CD4-positive, alpha-beta memory T cell (primary cell): ENCODE results near the gene GJA8. TPM values are rescaled to one million over a fixed set of nuclear protein-coding genes. Genes with fewer than 3 reads are reported as not detected.

Experiments
- CTCF ChIA-PET: fragments of 350-600 bp; sonication (Branson Sonifier 250); formaldehyde crosslinking; loops from one replicate; lab custom pipeline; 2021; ENCODE audit warnings: inconsistent platforms; ENCODE audit not compliant: partially characterized antibody; lab: Charles Lee
- POLR2A ChIA-PET: fragments of 350-600 bp; sonication (Branson Sonifier 250); formaldehyde crosslinking; loops from one replicate; lab custom pipeline; 2021; ENCODE audit not compliant: partially characterized antibody; lab: Charles Lee
- DNase-seq, 5 donors: peaks; one replicate each; pipeline versions ENCODE4 v3.0.0 to v3.0.0-alpha.2; 2020 to 2022; ENCODE audit warnings: mixed read lengths in 1 of 5
- H3K27ac ChIP-seq: one replicate; pipeline ENCODE4 v1.7.0; 2013; ENCODE audit warnings: low read depth, low read length
- H3K27me3 ChIP-seq: 2 replicates; pipeline ENCODE4 v1.7.0; 2013; ENCODE audit warnings: mild to moderate bottlenecking, low read length, moderate library complexity; ENCODE audit not compliant: insufficient read depth
- H3K36me3 ChIP-seq: 2 replicates; pipeline ENCODE4 v1.7.0; 2013; ENCODE audit warnings: mild to moderate bottlenecking, low read length, moderate library complexity; ENCODE audit not compliant: insufficient read depth
- H3K4me1 ChIP-seq: 2 replicates; pipeline ENCODE4 v1.7.0; 2013; ENCODE audit warnings: mild to moderate bottlenecking, low read length, moderate library complexity; ENCODE audit not compliant: insufficient read depth
- H3K4me3 ChIP-seq, 2 donors: one replicate each; pipeline ENCODE4 v1.7.0; 2013; ENCODE audit warnings: low read length in 2 of 2, mild to moderate bottlenecking in 1 of 2
- H3K9me3 ChIP-seq, 2 donors: one replicate each; pipeline ENCODE4 v1.7.0; 2013; ENCODE audit warnings: low read length in 2 of 2, control low read depth in 1 of 2; ENCODE audit not compliant: control insufficient read depth in 1 of 2
- H3K27ac Mint-ChIP-seq, 7 donors: one replicate each; pipeline ENCODE4 v1.8.0; 2020 to 2021; ENCODE audit warnings: mixed read lengths in 7 of 7, mild to moderate bottlenecking in 6 of 7, inconsistent platforms in 3 of 7, moderate library complexity in 3 of 7
- H3K27me3 Mint-ChIP-seq, 2 donors: one replicate each; pipeline ENCODE4 v1.8.0; 2020 to 2021; ENCODE audit warnings: mixed read lengths in 2 of 2
- H3K36me3 Mint-ChIP-seq, 2 donors: one replicate each; pipeline ENCODE4 v1.8.0; 2020 to 2021; ENCODE audit warnings: mixed read lengths in 2 of 2, inconsistent platforms in 1 of 2, mild to moderate bottlenecking in 1 of 2
- H3K4me1 Mint-ChIP-seq, 4 donors: one replicate each; pipeline ENCODE4 v1.8.0; 2020 to 2021; ENCODE audit warnings: mixed read lengths in 4 of 4, mild to moderate bottlenecking in 1 of 4
- H3K4me3 Mint-ChIP-seq, 8 donors: one replicate each; pipeline ENCODE4 v1.8.0; 2020 to 2021; ENCODE audit warnings: mixed read lengths in 8 of 8, mild to moderate bottlenecking in 7 of 8, moderate library complexity in 6 of 8, inconsistent platforms in 3 of 8
- H3K9me3 Mint-ChIP-seq, 8 donors: one replicate each; pipeline ENCODE4 v1.8.0; 2020 to 2021; ENCODE audit warnings: mixed read lengths in 8 of 8, mild to moderate bottlenecking in 5 of 8, inconsistent platforms in 3 of 8, moderate library complexity in 1 of 8
- intact Hi-C: fragments of 100-400 bp; cut with micrococcal nuclease; formaldehyde crosslinking; loops from one replicate; pipeline ENCODE4 v1.15.1; 2023
- polyA plus RNA-seq, 2 donors: library from polyadenylated mRNA; unstranded; fragments of 300-500 nt; fragmentation: Illumina TruSeq; gene quantifications; one replicate each; pipeline ENCODE4 v1.2.3, GENCODE V29; 2021
- total RNA-seq, 2 experiments: library from RNA; stranded (reverse); gene quantifications; one replicate each; pipeline ENCODE4 v1.2.3, GENCODE V29; 2021

Gene GJA8
- total and polyA plus RNA-seq, 4 experiments from 2014 or later = not detected

GRCh38 chr1:147882535-147882934 is 20.1 kb upstream of the GJA8 start:
- ChIA-PET POLR2A (no interaction called here), CTCF (interaction anchor here (0.7 to 0.9 kb wide), 2 partner anchors 10 kb away, joined by 3 to 4 read pairs; no protein-coding TSS in a partner anchor)
- H3K4me3 Mint-ChIP-seq = no peak overlapping the region
- H3K27ac ChIP-seq = no peak overlapping the region
- H3K4me3 ChIP-seq = no peak overlapping the region
- H3K36me3 Mint-ChIP-seq = no peaks in the 10 kb centered on the region
- no peaks in the 10 kb centered on the region for H3K36me3 ChIP-seq
- H3K27ac Mint-ChIP-seq = no peak overlapping the region
- H3K4me1 ChIP-seq = no peaks in the 10 kb centered on the region
- no peaks in the 10 kb centered on the region for H3K27me3 ChIP-seq
- H3K4me1 Mint-ChIP-seq = no peaks in the 10 kb centered on the region
- DNase-seq = no peak
- intact Hi-C loops = no loop called here
- peaks cover 2 to 4% of the 10 kb centered on the region in 2 donors for H3K27me3 Mint-ChIP-seq
- peaks cover 0 to 12% (median 6%) of the 10 kb centered on the region in 8 donors for H3K9me3 Mint-ChIP-seq
- no peaks in the 10 kb centered on the region for H3K9me3 ChIP-seq

DNA sequence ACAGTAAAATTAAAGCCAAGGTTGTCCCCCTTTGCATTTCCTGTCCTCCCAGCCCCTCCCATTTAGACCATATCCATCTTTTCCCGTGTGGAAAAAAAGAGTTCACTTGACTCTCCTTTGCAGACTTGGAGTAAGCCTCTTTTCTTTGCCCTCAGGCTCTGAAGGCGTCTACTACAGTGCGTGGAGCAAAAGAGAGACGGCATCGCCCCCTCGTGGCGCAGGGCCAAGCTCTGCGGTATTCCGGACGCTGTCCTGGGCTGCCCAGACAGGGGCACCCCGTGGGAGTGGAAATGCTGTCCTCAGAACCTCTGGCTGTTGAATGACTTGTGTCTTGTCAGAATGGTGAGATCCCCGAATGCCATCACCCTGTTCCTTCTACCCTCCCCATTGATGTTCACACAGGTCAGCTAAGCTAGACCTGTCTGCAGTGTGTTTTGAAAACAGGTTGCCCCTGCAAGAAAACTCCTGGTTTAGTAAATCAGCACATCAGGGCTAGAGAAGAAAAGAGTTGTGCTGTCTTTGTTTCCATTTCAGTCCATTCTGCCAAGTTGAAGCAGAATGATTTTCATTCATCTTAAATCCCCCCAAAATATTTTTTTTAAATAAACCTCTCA is 12.3 kb upstream of the GJA8 start:
- Histone ChIP-seq H3K36me3 (no peaks in the 10 kb centered on the region), H3K27ac (no peak overlapping the region), H3K4me1 (no peaks in the 10 kb centered on the region), H3K27me3 (no peaks in the 10 kb centered on the region), H3K4me3 (no peak overlapping the region), H3K9me3 (no peaks in the 10 kb centered on the region)
- ChIA-PET POLR2A (no interaction called here), CTCF (interaction anchor here (0.9 to 1.2 kb wide), 5 partner anchors 40 to 616 kb away, joined by 3 to 6 read pairs (median 3); no protein-coding TSS in a partner anchor)
- peak overlapping the region in 1 of 7 donors; percentile 6 for H3K27ac Mint-ChIP-seq
- no peaks in the 10 kb centered on the region for H3K36me3 Mint-ChIP-seq
- peaks cover 1 to 3% of the 10 kb centered on the region in 2 donors for H3K27me3 Mint-ChIP-seq
- DNase-seq = peak; percentile 47 to 60 (median 51)
- peaks cover 0 to 9% (median under 1%) of the 10 kb centered on the region in 4 donors for H3K4me1 Mint-ChIP-seq
- intact Hi-C loops = loop anchor here (1.0 kb wide), 1 partner anchor 190 kb away; no protein-coding TSS in a partner anchor
- H3K9me3 Mint-ChIP-seq = no peaks in the 10 kb centered on the region
- H3K4me3 Mint-ChIP-seq = no peak overlapping the region

DNA sequence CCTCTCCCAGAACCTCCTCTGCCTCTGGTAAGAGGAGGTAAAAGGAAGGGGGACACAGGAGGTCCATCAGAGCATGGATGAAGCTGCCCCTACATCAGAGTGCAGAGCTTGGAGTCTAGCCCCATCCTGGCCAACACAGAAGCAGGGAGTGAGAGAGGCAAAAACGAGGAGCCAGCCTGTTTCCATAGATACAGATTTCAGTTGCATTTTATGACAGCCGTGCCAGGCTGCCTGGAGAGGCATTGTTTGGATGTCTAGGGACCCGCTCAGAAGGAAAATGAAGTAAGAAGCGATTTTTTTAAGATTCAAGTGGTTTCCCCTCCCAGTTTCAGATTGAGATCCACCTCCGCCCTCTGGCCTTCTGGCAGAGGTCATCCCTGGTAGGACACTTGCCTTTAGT is 11.5 kb upstream of the GJA8 start:
- Histone ChIP-seq H3K9me3 (no peaks in the 10 kb centered on the region), H3K36me3 (no peaks in the 10 kb centered on the region), H3K4me3 (no peak overlapping the region), H3K4me1 (no peaks in the 10 kb centered on the region), H3K27me3 (no peaks in the 10 kb centered on the region), H3K27ac (no peak overlapping the region)
- CTCF ChIA-PET = interaction anchor here (0.9 to 2.5 kb wide), 4 partner anchors 40 to 617 kb away, joined by 3 to 26 read pairs (median 4); no protein-coding TSS in a partner anchor
- intact Hi-C loops = no loop called here
- Mint-ChIP-seq H3K4me1 (peaks cover 0 to 9% (median under 1%) of the 10 kb centered on the region in 4 donors), H3K9me3 (no peaks in the 10 kb centered on the region), H3K36me3 (no peaks in the 10 kb centered on the region), H3K27me3 (peaks cover 1 to 3% of the 10 kb centered on the region in 2 donors), H3K4me3 (no peak overlapping the region), H3K27ac (no peak overlapping the region)
- POLR2A ChIA-PET = no interaction called here
- DNase-seq = no peak

DNA sequence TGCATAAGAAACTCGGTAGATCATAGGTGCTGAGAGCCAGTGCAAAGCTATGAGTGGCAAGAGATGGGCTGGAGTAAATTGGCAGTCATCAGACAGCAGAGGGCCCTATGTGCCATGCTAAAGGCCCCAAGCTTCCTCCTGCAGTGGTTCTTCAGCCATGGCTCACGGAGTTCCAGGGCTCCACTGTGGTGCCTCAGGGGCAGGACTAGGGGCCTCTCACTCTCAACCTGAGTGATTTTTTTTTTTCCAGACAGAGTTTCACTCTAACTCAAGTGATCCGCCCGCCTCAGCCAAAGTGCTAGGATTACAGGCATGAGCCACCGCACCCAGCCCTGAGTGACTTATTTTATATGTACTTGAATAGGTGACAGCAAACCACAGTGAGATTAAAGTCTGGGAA is 10.4 kb upstream of the GJA8 start:
- peaks cover 1 to 3% of the 10 kb centered on the region in 2 donors for H3K27me3 Mint-ChIP-seq
- intact Hi-C loops = loop anchor here (1.0 kb wide), 5 partner anchors 168 to 619 kb away; no protein-coding TSS in a partner anchor
- no peak overlapping the region for H3K27ac Mint-ChIP-seq
- H3K4me3 Mint-ChIP-seq = no peak overlapping the region
- no peaks in the 10 kb centered on the region for H3K9me3 Mint-ChIP-seq
- DNase-seq = no peak
- ChIA-PET CTCF (interaction anchor here (0.8 to 2.8 kb wide), 36 partner anchors 9 to 624 kb away, joined by 3 to 43 read pairs (median 4); partner anchors contain the start of gene GJA8), POLR2A (interaction anchor here (0.6 to 1.0 kb wide), 2 partner anchors 175 to 293 kb away, joined by 3 read pairs; no protein-coding TSS in a partner anchor)
- Histone ChIP-seq H3K4me3 (no peak overlapping the region), H3K27me3 (no peaks in the 10 kb centered on the region), H3K36me3 (no peaks in the 10 kb centered on the region), H3K9me3 (no peaks in the 10 kb centered on the region), H3K27ac (no peak overlapping the region), H3K4me1 (no peaks in the 10 kb centered on the region)
- H3K4me1 Mint-ChIP-seq = peaks cover 0 to 9% (median under 1%) of the 10 kb centered on the region in 4 donors
- H3K36me3 Mint-ChIP-seq = no peaks in the 10 kb centered on the region

DNA sequence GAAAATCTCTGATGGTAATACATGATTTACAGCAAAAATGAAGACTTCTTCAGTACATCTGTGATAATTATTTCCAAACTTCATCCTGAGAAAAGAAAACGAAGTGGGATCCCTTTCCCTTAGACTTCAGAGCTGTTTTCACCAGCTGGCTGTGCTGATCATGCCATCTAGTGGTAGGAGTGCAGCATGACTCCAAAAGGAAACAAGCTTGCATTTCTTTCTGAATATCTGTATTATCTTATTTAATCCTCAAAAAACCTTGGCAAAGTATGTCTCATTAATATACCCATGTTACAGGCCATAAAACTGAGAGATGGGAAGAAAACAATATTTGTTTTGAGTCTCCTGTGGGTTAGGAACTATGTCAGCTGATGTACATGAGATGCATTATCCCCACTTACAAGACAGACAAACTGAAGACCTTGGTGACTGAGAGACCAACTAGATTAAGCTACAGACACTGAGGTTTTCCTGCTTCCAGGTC is 9.8 kb upstream of the GJA8 start:
- intact Hi-C loops = loop anchor here (1.0 kb wide), 5 partner anchors 168 to 619 kb away; no protein-coding TSS in a partner anchor
- H3K4me1 ChIP-seq = no peaks in the 10 kb centered on the region
- no peak overlapping the region for H3K4me3 ChIP-seq
- no peaks in the 10 kb centered on the region for H3K36me3 Mint-ChIP-seq
- H3K4me1 Mint-ChIP-seq = peaks cover 0 to 9% (median under 1%) of the 10 kb centered on the region in 4 donors
- peak; percentile 35 to 46 (median 41) for DNase-seq
- H3K27ac ChIP-seq = no peak overlapping the region
- H3K27ac Mint-ChIP-seq = peak overlapping the region in 1 of 7 donors; percentile 40
- CTCF ChIA-PET = interaction anchor here (0.7 to 2.8 kb wide), 45 partner anchors 8 to 624 kb away, joined by 3 to 43 read pairs (median 4); partner anchors contain the start of gene GJA8
- H3K9me3 Mint-ChIP-seq = no peaks in the 10 kb centered on the region
- H3K27me3 ChIP-seq = no peaks in the 10 kb centered on the region
- POLR2A ChIA-PET = interaction anchor here (1.0 kb wide), 1 partner anchor 293 kb away, joined by 3 read pairs; no protein-coding TSS in a partner anchor
- H3K9me3 ChIP-seq = no peaks in the 10 kb centered on the region
- H3K4me3 Mint-ChIP-seq = no peak overlapping the region
- peaks cover 1 to 3% of the 10 kb centered on the region in 2 donors for H3K27me3 Mint-ChIP-seq
- no peaks in the 10 kb centered on the region for H3K36me3 ChIP-seq

GRCh38 chr1:147895123-147895522 is 7.5 kb upstream of the GJA8 start:
- CTCF ChIA-PET = interaction anchor here (0.9 to 1.4 kb wide), 6 partner anchors 10 to 401 kb away, joined by 3 to 5 read pairs (median 3); no protein-coding TSS in a partner anchor

More at GRCh38 chr1:147895123-147895522, 7.5 kb upstream of the GJA8 start:
- peak overlapping the region in 1 of 7 donors; percentile 55 for H3K27ac Mint-ChIP-seq
- intact Hi-C loops = no loop called here
- H3K27me3 Mint-ChIP-seq = peaks cover 1 to 3% of the 10 kb centered on the region in 2 donors
- H3K4me1 ChIP-seq = no peaks in the 10 kb centered on the region
- no peaks in the 10 kb centered on the region for H3K9me3 ChIP-seq
- H3K4me3 ChIP-seq = no peak overlapping the region
- H3K27me3 ChIP-seq = no peaks in the 10 kb centered on the region
- no peak overlapping the region for H3K4me3 Mint-ChIP-seq
- H3K27ac ChIP-seq = no peak overlapping the region
- H3K4me1 Mint-ChIP-seq = peaks cover 0 to 3% (median under 1%) of the 10 kb centered on the region in 4 donors
- H3K36me3 Mint-ChIP-seq = no peaks in the 10 kb centered on the region
- no peak for DNase-seq
- POLR2A ChIA-PET = no interaction called here
- no peaks in the 10 kb centered on the region for H3K36me3 ChIP-seq
- no peaks in the 10 kb centered on the region for H3K9me3 Mint-ChIP-seq
